GM23248 (cell line): Measurements from ENCODE around the gene CHN2.

Source experiments
- EZH2 ChIP-seq: fragments of 200-600 bp; sonication (generic); IDR thresholded peaks from 2 replicates; pipeline ENCODE4 v1.6.1; 2018; ENCODE audit warnings: antibody characterized with exemption, mild to moderate bottlenecking; ENCODE audit not compliant: insufficient read depth, poor library complexity, severe bottlenecking
- EZH2phosphoT487 ChIP-seq: fragments of 200-600 bp; sonication (generic); IDR thresholded peaks from 2 replicates; pipeline ENCODE4 v1.6.1; 2018; ENCODE audit warnings: antibody characterized with exemption, moderate library complexity, mild to moderate bottlenecking, low read depth; ENCODE audit not compliant: insufficient read depth

- TF ChIP-seq EZH2 (no peak), EZH2phosphoT487 (no peak)
These were observed 54.8 kb downstream of the CHN2 start for GRCh38 chr7:29249383-29249750.
